ENCODE measurements around the gene FAS. TPM values are rescaled to one million over a fixed set of nuclear protein-coding genes. Genes with fewer than 3 reads are reported as not detected.
A peak's percentile ranks its signal among the peaks of the same experiment; 100 is the strongest.

The FAS gene
- total and polyA plus RNA-seq, 9 of the 15 experiments (the other 6 are each of a cell fraction or from before 2014, with no cell fraction given) = 0.08 to 0.62 (median 0.37) TPM

- TF ChIP-seq MGA (IDR thresholded peaks at IDR 0.05) (no peak), NFIC (IDR thresholded peaks at IDR 0.05) (peak; percentile 57)
- no peak for DNase-seq (ENCODE audit: extremely low read depth in 1 of 4, low spot score in 3 of 4)
- CTCF ChIA-PET (ENCODE audit: low intra/inter-chr PET ratio) = no interaction called here
These were observed 52.5 kb downstream of the FAS start for GRCh38 chr10:89043052-89043451.

More at GRCh38 chr10:89043052-89043451, 52.5 kb downstream of the FAS start:
- Histone ChIP-seq H3K9me3 (replicated peaks; ENCODE audit: control insufficient read depth, insufficient read depth, low read depth, low read length) (no peaks in the 10 kb centered on the region), H3K27me3 (ENCODE audit: control insufficient read depth in 2 of 2, insufficient read depth in 2 of 2, low read length in 2 of 2) (no peaks in the 10 kb centered on the region), H3K4me1 (replicated peaks in 1 of 2; ENCODE audit: control insufficient read depth in 2 of 2, insufficient read depth in 2 of 2, low read length in 2 of 2) (no peaks in the 10 kb centered on the region), H3K79me2 (ENCODE audit: control insufficient read depth, insufficient read depth, low read length) (no peaks in the 10 kb centered on the region), H3K4me3 (no peak overlapping the region), H3K27ac (ENCODE audit: extremely low read depth, low read depth, low read length) (no peak overlapping the region), H3K9me1 (ENCODE audit: control insufficient read depth, insufficient read depth, low read length) (no peaks in the 10 kb centered on the region), H2AFZ (ENCODE audit: low read depth, low read length) (no peak overlapping the region), H3K36me3 (ENCODE audit: control insufficient read depth, insufficient read depth, low read length) (no peaks in the 10 kb centered on the region), H4K20me1 (replicated peaks; ENCODE audit: control insufficient read depth, insufficient read depth, low read length) (no peaks in the 10 kb centered on the region), H3K9ac (ENCODE audit: insufficient read depth in 1 of 2, low read depth in 2 of 2, low read length in 2 of 2) (no peak overlapping the region), H3K4me2 (ENCODE audit: insufficient read depth, low read length) (no peak overlapping the region)
- intact Hi-C loops (cut with micrococcal nuclease) (no loop called here), in situ Hi-C loops (cut with MboI) (no loop called here)
- POLR2A ChIA-PET = no interaction called here
- 6% methylated on average over 4 of the region's 4 CpGs for WGBS (ENCODE audit: insufficient coverage, low coverage, missing lambda C conversion rate)
- FAIRE-seq = no peak
- no peak for ATAC-seq
- no TSS peak for BruUV-seq (replicated peaks)

Measured in K562 (cell line).